GF-D8 (cell line): ENCODE measurements around the gene MOCS1.

Source experiments
- DNase-seq: peaks from one replicate; lab custom pipeline; 2025; lab: John Stamatoyannopoulos, UW

The MOCS1 gene

DNA sequence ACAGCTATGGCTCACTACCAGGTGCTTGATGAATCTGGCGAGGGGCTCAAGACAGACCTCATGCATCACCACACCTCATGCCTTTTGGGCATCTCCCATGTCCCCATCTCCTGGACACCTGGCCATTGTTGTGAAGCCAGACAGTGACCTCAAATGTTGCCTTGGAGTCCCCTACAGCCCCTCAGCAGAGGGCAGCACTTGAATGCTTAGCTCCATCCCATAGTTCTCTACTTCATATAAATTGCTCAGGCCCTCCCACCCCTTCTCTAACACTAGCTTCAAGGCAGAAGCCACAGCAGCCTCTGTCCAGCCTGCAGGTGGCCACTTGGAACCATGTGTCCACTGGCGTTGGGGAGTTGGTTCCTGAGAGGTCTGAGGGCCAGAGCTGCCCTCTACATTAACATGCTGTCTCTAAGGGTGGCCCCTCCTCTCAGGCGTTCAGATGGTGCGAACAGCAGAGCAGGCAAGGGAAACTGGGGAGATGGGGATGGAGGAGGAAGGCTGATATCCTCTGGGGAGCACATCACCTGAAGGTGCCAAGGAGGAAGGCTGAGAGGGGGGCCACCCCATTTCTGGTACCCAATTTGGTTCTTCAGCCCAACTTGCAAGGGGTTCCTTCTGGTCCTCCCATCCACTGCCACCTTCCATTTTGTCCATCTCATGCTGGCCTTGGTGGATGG is 31.3 kb downstream of the MOCS1 start:
- DNase-seq, result no peak

DNA sequence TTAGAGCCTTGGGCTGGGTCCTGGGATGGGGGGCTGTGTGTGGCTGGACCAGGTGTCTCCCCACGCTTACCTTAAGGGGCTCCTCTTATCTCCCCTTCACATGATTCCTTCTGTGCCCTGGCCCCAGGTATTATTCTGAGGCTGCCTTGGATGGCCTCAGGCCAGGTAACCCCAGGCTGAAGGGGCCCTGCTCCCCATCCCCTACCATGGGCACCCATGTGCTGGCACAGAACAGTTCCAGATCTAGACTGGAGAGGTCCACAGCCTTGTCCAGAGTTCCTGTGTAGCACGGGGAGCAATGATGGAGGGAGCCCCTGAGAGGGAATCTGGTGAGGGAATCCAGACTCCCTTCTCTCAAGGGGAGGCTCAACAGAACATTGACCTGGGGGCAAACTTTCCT is 32.1 kb downstream of the MOCS1 start:
- no peak for DNase-seq

DNA sequence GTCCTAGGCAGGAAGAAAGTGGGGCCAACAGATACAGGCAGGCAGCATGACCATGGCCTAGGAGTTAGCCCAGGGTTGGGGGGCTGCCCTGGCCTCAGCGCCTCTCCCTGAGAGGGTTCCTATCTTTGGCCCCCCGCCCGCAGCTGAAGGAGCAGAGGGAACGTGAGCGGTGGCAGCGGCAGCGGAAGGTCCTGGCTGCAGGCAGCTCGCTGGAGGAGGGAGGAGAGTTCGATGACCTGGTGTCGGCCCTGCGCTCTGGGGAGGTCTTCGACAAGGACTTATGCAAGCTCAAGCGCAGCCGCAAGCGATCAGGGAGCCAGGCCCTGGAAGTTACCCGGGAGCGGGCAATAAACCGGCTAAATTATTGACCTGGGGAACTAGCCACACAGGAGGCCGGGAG is 32.6 kb downstream of the MOCS1 start:
- no peak for DNase-seq

DNA sequence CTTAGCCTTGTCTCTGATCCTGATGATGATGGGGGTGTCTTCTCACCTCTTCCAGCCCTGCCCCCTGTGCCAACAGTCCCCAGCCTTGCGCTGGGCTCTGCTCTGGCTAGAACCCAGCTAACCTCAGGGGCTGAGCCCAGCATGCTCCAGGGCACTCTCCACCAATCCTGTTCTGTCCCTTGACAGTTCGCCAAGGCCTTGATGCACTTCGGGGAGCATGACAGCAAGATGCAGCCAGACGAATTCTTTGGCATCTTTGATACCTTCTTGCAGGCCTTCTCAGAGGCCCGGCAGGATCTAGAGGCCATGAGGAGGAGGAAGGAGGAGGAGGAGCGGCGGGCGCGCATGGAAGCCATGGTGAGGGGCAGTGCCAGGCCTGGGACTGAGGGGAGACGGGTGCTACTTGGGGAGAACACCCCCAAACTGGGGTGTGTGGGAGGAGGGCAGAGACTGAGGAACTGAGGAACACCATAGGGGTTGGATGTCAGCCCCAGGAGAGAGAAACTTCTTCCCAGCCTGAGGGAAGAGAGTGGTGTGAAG is 33.1 kb downstream of the MOCS1 start:
- no peak for DNase-seq

DNA sequence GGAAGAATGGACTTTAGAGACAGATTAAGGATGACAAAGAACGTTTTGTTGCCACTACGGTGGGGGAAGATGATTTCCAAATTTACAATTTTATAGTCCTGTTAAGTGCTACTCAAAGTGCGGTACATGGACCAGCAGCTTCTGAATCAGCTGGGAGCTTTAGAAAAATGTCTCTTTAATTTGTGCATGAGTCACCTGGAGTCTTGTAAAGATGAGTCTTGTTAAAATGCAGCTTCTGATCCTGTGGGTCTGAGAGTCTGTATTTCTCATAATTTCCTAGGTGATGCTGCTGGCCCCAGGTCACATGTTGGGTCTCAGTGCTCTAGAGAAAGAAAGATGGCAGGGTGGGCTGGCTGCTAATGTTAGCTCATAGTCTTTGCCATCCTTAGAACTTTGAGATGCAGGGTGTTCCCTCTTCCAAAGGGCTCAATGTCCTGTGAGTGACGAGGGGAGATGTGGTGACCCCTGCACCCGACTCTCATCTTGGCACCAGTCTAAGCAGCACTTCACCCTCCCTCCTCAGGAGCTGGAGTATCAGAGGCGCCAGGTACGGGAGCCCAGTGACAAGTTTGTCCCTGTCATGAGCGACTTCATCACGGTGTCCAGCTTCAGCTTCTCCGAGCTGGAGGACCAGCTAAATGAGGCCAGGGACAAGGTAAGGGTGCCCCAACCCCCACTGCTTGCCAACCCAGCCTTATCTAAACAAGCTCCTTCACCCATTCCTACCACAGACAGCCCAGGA is 34.5 kb downstream of the MOCS1 start:
- DNase-seq, result no peak

DNA sequence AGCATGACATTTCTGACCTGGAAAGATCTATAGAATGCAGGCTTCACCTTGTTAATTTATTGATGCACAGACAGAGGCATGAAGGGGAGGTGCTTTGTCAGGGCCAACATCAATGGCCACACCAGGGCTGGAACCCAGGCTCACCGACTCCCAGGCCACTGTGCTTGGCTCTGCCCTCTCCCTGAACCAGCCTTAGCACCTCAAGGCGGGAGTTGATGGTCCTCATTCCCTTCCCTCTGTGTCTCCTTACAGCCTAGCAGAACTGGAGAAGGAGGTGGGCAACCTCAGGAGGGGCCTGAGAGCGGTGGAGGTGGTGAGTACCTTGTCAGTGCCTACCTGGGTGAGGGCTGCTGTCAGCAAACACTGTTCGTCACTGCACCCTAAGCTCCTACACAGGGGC is 35.6 kb downstream of the MOCS1 start:
- no peak for DNase-seq

DNA sequence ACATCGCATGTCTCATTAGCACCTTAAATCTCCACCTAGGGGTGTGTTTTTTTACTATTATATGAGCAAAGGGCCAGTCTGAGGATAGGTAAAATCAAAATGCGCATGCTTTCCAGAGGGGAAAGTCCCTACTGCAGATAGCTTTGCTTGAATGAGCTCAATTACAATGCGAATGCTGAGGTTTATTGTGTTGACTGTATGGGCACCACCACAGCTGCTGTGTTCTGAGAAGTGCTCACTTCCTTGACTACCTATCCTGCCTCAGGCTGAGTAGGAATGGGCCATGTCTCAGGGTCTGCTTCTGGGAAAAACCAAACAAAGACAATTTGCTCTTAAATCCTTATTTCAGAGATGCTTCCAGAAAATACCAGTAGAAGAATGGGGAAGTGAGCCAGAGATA is 36.6 kb downstream of the MOCS1 start:
- no peak for DNase-seq

DNA sequence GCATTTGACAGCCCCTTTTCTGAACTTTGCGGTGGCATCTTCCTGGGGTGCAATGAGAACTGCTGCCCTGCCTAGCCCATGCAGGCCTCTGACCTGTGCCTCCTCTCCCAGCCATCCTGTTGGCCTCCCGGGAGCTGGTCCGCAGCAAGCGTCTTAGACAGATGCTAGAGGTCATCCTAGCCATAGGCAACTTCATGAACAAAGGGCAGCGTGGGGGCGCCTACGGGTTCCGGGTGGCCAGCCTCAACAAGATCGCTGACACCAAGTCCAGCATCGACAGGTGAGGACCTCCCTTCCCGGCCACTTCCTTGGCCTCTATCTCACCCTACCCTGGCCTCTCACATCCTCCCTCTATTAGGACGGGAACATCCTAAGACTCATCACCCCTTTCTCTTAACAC is 37.6 kb downstream of the MOCS1 start:
- no peak for DNase-seq

DNA sequence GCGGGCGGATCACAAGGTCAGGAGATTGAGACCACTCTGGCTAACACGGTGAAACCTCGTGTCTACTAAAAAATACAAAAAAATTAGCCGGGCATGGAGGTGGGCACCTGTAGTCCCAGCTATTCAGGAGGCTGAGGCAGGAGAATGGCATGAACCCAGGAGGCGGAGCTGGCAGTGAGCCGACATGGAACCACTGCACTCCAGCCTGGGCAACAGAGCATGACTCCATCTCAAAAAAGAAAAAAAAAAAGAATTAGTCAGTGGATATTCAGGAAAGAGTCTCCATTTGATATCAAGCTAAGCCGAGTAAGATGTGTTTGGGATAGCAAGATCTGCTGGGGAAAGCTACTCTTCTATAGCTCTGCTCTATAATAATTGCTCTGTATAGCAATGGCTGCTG is 41.0 kb downstream of the MOCS1 start:
- no peak for DNase-seq

DNA sequence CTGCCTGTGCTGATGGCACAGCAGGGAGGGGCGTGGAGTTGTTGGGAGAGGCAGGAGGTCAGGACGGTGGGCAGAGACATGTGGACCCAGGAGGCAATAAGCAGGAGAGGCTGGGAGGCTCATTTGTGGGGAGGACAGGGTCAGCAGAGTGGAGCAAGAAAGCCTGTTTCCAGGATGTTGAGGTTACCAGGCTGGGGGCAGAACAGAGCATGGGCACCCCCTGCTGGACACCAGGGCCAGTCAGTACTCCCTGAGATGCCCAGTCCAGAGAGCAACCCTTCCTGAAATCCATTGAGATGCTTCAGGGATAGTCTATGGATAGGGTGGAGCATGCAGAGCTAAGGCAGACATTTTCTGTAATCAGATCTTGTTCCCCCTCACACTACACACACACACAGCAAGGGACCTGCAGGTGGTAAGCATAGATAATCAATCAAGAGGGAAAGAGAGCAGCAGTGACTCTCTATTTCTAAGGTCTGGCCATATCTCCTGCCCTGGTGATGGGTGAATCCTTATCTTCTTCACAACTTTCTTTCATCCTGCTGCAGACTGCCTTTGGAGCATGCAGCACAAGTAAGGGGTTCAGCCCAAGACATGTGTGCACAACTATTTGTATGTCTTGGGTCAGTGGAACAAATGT is 41.7 kb downstream of the MOCS1 start:
- no peak for DNase-seq

DNA sequence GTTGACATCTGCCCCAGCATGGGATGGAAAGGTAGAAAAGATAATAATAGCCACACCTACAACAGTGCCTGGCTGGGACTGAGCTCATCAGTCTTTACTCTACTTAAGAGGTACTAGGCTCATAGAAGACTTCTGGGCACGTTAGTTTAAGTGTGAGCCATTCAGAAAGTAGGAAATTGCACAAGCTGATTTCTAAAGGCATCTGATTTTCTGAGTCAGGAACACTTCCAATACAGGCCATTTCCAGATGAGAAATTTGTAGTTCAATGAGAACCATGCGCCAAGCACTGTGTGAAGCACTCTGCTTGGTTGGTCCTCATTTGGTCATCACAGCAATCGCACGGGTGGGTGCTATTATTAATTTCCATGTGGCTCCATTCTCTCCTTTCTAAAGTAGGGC is 42.3 kb downstream of the MOCS1 start:
- DNase-seq, result no peak

DNA sequence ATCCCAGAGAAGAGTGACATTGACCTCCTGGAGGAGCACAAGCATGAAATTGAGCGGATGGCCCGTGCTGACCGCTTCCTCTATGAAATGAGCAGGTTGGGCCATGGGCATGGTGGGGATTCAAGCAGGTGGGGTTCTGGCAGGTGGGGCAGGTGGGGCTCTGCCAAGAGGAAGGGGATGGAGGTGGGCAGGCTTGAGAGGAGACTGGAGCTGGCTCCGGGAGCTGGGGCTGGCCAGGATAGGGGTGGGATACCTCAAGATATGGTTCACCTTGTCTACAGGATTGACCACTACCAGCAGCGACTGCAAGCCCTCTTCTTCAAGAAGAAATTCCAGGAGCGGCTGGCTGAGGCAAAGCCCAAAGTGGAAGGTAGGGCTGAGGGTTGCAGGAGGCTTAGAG is 42.9 kb downstream of the MOCS1 start:
- DNase-seq, result no peak

DNA sequence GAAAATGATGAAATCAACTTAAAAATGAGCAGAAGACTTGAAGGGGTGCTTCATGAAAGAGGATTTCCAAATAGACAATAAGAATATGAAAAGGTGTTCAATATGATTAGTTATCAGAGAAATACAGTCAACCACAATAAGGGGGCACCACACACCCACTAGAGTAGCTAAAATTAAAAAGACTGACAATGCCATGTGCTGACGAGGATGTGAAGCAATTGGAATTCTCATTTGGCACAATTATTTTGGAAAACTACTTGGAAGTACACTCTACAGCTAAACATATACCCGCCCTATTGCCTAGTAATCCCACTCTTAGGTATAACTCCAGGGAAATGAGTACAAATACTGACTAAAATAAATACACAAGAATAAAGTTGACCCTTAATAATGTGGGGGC is 45.0 kb downstream of the MOCS1 start:
- DNase-seq, result no peak

DNA sequence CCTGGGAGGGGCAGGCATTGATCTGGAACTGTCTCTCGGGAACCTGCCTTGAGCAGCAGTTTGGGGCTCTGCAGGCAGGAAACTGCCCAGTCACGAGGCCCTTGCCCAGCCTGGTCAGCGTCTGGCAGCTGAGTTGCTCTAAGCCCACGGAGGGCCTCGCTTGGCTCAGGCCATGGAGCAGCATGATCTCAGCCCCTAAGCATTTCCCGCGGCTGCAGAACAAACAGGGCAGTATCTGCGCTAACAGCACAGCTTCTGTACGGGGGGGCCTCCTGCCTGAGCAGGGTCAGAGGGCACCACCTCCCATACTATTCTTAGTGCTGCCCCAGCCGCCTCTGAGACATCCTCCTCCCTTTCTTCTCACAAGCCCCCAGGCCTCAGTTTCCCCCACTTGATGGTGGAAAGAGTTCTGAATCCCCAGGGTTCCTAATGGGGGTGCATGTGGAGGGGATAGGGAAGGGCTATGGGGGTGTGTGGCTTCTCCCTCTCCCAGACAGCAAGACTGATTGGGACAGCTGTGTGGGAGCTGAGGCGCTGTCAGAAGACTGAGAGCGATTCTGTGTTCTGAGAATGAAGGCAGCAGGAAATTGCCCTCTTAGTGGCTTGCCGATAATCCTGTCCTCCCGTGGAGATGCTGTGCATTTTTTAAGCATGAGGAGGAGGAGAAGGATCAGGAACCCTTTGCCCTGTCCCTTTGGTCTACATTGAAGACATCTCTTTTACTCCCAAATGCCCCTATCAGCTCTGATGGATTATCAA is 46.4 kb downstream of the MOCS1 start:
- DNase-seq, result no peak

DNA sequence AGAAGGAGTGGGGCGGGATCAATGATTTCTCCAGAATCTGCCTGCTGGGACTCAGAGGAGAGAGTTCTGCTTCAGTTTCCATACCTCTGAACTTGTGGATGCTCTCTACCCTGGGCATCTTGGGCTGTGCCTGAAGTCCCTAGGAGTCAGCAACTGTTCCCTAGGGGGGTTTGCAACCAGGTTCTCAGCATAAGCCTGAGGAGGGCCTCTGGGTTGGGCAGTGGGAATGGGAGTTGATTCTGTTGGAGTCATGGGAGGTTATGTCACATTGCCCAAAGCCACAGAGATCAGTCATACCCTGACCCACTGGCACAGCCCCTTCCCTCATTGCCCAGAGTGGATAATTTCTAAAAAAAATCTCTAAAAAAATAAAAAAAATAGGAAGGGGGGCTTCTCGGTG is 47.4 kb downstream of the MOCS1 start:
- DNase-seq, result no peak

DNA sequence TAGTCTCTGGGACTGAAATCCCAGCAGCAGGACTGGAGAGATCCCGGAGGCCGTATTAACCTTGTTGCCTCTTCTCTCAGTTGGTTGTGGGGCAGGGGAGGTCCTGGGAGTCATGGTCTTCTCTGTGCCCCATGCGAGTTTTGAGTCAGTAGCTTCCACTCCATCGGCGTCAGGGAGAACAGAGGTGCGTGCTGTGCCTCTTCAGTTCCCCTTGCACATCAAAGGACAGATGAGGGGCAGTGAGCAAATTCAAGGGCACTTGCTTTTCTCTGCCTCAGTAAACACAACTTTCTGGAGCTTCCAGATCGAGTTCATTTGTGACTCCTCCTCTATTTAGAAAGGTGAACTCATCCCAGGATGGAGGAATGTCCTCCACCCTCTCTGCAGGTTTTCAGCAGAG is 48.6 kb downstream of the MOCS1 start:
- DNase-seq, result no peak

DNA sequence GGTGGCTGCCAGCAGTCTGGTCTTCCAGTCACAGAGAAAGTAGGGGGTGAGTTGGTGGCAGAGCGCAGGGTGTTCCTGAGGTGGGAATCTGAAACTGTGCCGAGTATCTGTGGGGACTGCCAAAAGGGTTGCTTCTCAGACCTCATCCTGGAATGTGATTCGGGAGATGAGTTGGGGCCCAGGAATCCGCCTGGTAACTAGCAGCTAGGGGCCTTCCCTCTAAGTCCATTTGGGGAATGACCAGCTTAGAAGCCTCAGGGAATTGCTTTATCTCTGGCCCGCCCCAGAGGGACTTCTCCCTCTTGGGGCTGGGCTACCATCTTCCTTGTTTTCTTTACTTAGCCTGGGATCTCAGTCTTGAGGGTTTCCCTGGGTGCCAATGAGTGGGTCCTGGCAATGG is 49.6 kb downstream of the MOCS1 start:
- DNase-seq, result no peak

DNA sequence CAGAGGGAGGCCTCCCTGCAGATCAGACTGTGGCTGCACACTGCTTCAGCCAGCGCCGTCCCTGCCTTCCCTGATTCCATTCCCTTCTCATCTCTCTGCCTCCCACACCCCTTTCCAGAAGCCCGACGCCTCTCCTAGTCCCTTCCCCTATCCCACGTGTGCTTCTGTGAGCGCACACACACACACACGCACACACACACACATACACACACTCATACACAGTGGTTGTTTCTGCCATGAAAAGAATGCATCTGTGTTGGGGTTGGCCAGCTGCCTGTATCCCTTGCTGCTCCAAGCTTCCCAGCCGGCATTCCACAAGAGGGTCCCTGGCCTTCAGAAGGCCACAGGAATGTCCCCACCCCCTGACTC is 51.7 kb downstream of the MOCS1 start:
- no peak for DNase-seq

DNA sequence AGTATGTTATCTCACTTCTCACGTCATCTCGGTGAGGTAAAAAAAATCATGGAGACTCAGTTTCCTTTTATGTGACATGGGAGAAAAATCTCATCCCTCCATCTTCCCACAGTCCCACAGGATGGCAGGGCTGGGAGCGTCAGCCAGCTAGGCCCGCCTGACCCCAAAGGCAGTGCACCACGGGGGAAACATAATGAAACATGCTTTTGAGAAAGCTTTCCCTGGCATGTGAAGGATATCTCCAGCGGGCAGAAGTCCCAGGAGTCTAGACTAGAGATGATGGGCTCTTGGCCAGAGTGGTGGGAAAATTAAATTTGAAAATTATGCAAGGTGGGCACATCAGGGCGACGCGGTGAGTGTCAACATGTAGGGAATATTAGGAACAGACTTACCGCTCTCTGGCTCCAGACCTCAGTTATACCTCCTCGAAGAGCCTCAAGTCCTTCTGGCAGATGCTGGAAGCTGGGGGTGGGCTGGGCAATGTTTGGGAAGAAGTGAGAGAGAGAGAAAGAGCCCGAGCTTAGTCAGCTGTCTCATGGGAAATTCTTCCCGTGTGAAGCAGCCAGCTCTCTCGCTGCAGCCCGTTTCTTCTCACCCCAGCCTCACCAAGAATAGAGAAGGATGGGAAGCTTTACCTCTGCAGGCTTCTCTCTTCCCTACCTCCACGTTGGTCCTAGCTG is 52.3 kb downstream of the MOCS1 start:
- DNase-seq, result no peak

DNA sequence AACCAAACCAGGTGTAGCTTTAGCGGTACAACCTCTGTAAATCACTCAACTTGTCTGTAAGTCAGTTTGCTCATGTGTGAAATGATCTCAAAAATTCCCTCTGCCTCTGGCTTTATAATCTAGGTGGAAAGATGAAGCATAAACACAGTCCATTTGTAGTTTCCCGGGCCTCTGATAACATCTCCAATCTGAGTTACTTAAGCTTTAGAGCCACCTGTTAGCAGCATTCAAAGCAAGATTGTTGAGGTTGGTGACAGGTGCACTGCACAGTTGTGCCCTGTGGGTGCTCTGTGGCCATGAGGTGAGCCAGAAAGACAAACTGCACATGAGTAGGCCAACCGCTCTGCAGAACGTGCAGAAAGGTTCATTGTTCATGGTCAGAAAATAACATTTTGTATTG is 53.7 kb downstream of the MOCS1 start:
- no peak for DNase-seq

DNA sequence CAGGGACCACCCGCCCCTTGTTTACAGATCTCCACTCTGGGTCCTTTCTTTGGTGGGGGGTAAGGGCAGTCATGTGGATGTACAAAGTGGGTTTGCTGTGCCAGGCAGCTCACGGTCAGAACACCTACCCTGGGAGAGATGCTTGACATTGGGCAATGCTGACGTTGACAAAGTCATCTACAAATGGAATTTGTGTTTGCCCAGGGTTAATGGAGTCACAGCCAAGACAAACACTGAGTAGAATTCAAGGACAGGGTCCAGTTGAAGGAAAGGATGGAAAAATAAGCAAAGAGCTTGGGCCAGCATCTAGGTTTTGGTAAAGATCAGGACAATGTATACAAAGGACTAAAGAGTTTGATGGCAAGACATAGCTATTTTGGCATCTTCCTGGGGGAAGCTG is 54.7 kb downstream of the MOCS1 start:
- DNase-seq, result no peak

DNA sequence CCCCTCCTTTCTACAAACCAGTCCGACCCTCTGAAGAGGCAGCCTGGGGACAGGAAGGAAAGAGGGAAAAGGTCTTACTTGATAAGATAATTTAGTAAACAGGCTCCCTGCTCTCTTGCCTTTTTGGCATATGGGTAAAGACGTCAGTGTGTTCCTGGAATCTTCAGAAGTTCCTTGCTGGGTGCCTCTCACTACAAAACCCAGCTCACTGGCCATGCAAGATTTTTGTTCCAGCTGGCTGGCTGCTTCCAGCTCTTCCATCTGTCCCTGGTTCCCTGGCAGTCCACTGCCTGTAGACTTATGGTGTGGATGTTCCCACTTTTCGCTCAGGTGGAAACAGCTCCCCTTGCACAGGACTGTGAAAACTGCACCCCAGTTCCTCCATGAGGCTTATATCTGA is 57.4 kb downstream of the MOCS1 start:
- DNase-seq, result no peak
